SK-N-DZ (cell line): ENCODE measurements around the gene TSPAN9. TPM values are rescaled to one million over a fixed set of nuclear protein-coding genes. Genes with fewer than 3 reads are reported as not detected.

ENCODE experiments used
- DNase-seq: peaks from one replicate; pipeline ENCODE4 v3.0.0-alpha.2; 2015; ENCODE audit warnings: low spot score
- polyA plus RNA-seq, 2 experiments: library from polyadenylated mRNA; depleted of rRNA; stranded (reverse); fragments of >200 nt; gene quantifications; 2 replicates each; pipeline ENCODE4 v1.2.3, GENCODE V29; 2014

Gene TSPAN9
- polyA plus RNA-seq (2014; cell fraction: cytosol; rRNA removed), result 19.9 and 23.4 TPM in 2 replicates
- polyA plus RNA-seq (2014; cell fraction: nucleus; rRNA removed), result 34.1 and 38.4 TPM in 2 replicates

- DNase-seq, result peak; percentile 59
These were observed at the start of gene TSPAN9 for GRCh38 chr12:3076730-3077571. Gene TSPAN9 (plus strand): TSS chr12:3077379. CDS start chr12:3201194, 123,815 bp downstream.

- no peak for DNase-seq
These were observed 49.1 kb upstream of the TSPAN9 start for GRCh38 chr12:3028108-3028507.

GRCh38 chr12:3030821-3031429, 46.3 kb upstream of the TSPAN9 start:
- DNase-seq, result no peak

- no peak for DNase-seq
These were observed 45.0 kb upstream of the TSPAN9 start for GRCh38 chr12:3032161-3032560.

- DNase-seq, result no peak
These were observed 44.2 kb upstream of the TSPAN9 start for GRCh38 chr12:3032770-3033538.

- DNase-seq, result peak; percentile 45
These were observed 43.7 kb upstream of the TSPAN9 start for GRCh38 chr12:3033539-3033867.

GRCh38 chr12:3034067-3034750, 43.0 kb upstream of the TSPAN9 start:
- DNase-seq, result peak; percentile 86

GRCh38 chr12:3035171-3035570, 42.0 kb upstream of the TSPAN9 start:
- no peak for DNase-seq

GRCh38 chr12:3035815-3036702, 41.1 kb upstream of the TSPAN9 start:
- no peak for DNase-seq

GRCh38 chr12:3036901-3037600, 40.1 kb upstream of the TSPAN9 start:
- no peak for DNase-seq

- DNase-seq, result no peak
These were observed 39.0 kb upstream of the TSPAN9 start for GRCh38 chr12:3038166-3038565.

GRCh38 chr12:3038926-3039510, 38.2 kb upstream of the TSPAN9 start:
- DNase-seq, result no peak

GRCh38 chr12:3040026-3040656, 37.0 kb upstream of the TSPAN9 start:
- no peak for DNase-seq

GRCh38 chr12:3040663-3041544, 36.3 kb upstream of the TSPAN9 start:
- no peak for DNase-seq

GRCh38 chr12:3041558-3042164, 35.5 kb upstream of the TSPAN9 start:
- DNase-seq, result peak; percentile 90

GRCh38 chr12:3042394-3042793, 34.8 kb upstream of the TSPAN9 start:
- no peak for DNase-seq

- DNase-seq, result no peak
These were observed 34.4 kb upstream of the TSPAN9 start for GRCh38 chr12:3042826-3043225.

GRCh38 chr12:3043406-3043805, 33.8 kb upstream of the TSPAN9 start:
- DNase-seq, result no peak
